HG02763 (cell line): ENCODE results near the gene VAV2.

Source experiments
- ATAC-seq: cut with Tn5 transposase; IDR thresholded peaks from one replicate; pipeline ENCODE4 v1.9.1; 2021; ENCODE audit warnings: mild to moderate bottlenecking, moderate library complexity; ENCODE audit not compliant: unreplicated experiment

Gene VAV2

DNA sequence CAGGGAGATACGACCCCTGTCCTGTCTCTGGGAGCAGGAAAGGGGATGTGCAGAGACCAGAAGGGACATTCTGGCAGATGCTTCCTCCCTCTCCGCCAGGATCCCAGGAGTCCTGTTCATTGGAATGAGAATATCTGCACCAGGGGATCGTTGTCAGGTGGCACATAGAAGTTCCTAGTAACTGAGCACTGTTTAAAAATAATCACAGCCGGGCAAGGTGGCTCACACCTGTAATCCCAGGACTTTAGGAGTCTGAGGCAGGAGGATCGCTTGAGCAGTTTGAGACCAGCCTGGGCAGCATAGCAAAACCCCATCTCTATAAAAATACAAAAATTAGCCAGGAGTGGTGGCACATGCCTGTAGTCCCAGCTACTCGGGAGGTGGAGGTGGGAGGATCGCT is 266.2 kb downstream of the VAV2 start:
- no peak for ATAC-seq

DNA sequence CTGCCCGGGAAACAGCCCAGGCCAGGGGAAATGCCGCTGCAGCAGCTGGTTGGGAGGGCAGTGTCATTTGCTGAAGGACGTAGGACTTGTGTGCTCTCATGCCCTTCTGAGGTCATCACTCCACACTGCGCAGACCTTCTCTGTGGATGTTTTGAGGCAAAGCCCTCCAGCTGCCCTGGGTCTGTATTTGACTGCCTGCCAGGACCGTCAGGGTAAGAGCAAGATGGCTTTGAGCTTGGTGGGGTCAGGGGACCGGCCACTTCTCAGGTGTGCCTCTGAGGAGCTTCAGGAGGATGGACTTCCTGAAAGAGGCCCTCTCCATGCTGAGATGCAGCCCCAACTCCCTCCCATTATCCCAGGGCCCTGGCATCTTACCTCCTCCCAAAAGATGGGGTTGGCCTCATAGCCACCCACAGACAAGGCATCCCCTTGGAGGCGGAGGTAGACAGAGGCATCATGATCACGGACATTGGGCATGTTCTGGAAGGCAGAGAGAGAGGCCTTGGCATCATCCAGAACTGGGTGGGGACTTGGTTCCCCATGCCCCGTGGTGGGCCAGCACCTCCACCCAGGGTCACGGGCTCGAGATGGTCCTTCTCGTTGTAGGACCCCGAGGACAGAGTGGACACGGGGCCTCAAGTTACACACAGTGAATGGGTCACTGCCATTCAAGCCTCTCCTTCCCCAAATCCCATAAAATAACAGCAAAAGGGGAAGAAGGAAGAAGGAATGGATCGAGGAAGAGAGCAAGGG is 273.4 kb downstream of the VAV2 start:
- ATAC-seq, result no peak

DNA sequence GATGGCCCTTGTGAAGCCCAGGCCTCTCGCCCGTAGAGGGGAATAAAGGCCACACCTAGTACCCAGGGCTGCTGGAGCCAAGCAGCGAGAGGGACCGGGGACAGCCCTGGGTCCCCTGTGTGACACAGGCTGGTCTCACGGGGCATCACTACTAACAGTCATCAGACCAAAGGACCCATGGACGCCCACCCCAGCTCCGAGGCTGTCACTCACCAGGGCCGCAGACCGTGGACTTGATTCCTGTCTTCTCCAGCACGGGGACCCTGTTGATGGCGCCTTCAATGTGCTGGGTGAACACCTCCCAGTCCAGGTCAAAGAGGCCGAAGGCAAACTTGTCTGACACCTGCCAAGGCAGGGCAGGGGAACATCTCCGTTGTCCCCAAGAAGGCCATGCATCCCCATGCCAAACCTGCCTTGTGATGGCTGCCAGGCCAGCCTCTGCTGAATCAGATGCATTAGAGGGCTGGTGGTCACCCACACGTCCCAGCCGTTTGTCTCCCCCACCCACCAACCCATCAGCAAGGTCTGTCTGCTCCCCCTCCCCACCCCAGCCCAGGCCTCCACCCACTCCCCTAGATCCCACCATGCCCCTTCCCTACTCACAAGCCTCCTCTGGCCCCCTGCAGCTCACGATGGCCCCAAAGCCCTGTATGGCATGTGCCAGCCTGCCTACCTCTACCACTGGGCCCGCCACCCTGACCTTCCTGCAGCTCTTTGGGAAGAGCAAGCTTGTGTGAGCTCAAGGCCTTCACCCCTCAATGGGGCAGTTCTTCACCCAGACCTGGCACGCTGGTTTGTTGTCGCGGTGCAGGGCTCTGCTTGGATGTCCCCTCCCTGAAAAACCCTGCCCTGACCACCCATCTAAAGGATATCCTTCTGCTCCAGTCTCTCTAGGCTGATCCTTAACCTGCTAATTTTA is 274.8 kb downstream of the VAV2 start:
- no peak for ATAC-seq

DNA sequence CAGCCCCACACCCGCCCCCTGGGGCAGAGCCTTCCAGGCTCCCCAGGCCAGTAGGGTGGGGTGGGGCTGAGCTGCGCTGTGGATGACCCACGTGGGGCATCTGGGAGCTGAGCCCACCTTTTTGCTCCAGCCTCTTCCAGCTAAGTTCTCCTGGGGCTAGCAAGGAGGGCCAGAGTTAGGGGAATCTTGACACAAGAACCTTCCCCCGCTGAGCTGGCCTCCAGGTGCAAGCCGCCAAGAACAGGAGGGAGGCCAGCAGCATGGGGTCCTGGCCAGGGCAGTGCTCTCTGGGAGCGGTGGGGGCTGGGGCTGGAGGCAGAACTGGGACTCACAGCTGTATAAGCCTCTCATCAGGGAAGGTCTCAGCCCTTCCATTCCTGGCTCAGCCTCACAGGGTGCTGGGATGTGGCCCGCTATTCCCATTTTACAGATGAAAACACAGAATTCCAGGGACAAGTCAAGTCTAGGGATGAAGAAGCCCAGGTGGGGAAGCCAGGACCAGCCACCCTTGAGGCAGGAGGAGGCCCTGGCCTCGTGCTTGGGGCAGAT is 275.5 kb downstream of the VAV2 start:
- no peak for ATAC-seq

DNA sequence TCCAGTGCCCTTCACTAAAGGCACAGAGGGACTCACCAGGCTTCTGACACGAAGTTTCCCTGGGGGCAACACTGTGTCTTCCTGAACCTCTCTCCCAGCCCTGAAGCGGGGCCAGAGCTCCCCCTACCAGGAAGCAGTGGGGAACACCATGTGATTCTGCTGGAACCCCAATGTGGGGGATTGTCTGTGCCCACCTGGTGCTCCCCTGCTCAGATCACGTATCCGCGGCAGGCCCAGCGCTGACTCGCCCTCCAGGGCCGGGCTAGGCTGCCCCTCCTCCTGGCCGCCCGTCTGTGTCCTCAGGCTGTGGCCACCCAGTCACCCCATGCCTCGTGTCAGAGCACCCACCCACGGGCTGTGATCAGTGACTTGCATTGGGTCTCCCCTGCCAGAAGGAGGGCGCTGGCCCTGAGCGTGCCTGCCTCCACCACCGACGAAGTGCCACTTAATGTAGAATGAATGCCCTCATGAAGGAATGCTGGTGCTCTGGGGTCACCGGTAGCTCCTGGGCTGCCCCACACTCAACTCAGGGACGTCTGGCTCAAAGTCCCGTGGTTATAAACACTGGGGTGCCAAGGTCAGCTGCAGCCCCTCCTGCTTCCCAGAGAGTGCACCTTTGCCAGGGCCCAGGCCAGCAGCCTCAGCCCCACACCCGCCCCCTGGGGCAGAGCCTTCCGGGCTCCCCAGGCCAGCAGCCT is 276.1 kb downstream of the VAV2 start:
- no peak for ATAC-seq

DNA sequence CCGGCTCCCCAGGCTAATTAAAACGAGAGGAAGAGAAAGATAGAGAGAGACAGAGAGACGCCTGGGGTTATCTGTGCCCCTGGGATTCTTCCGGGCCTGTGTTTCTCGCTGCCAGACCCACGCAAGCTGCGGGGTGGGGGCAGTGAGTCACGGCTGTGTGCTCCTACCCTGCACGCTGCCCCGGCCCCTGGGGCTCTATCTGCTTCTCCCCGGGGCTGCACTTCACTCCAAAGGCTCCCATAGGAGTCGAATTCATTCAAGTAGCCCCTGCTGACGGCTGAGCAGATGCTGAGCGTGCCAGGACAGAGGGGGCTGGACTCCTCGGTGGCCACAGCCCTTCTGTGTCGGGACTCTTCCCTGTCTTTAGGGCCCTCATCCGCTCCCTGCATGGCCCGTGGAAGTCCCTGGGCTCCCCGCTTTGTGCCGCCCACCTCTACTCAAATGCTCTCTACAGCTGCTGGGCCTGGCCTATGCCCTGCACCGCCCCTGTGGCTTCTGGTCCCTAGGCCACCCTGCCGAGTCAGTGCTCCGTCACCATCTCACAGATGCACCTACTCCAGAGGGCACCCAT is 276.7 kb downstream of the VAV2 start:
- no peak for ATAC-seq

DNA sequence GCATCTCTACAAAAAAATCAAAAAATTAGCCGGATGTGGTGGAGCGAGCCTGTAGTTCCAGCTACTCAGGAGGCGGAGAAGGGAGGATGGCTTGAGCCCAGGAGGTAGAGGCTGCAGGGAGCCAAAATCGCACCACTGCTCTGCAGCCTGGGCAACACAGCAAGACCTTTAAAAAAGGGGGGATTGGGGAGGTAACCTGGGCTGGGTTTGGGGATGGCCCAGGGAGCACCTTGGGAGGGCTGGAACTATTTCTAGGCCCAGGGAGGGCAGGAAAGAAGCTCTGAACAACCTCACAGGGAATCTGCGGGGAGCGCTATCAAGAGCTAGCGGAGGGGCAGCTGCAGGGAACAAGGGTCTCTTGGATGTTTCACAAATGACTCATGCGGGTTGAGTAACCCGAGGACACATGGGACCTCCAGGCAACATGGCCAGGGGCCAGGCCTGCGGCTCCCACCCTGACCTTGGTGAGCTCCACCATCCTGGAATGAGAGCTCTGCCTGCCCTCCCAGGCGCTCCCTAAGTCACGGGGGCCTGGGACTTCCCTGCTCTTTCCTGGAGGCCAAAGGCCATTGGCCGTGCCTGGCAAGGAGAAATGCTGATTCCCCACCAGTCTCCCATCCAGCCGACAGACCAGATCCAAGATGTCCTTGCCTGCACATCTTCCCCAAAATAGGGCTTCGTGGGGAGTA is 277.4 kb downstream of the VAV2 start:
- ATAC-seq, result no peak

DNA sequence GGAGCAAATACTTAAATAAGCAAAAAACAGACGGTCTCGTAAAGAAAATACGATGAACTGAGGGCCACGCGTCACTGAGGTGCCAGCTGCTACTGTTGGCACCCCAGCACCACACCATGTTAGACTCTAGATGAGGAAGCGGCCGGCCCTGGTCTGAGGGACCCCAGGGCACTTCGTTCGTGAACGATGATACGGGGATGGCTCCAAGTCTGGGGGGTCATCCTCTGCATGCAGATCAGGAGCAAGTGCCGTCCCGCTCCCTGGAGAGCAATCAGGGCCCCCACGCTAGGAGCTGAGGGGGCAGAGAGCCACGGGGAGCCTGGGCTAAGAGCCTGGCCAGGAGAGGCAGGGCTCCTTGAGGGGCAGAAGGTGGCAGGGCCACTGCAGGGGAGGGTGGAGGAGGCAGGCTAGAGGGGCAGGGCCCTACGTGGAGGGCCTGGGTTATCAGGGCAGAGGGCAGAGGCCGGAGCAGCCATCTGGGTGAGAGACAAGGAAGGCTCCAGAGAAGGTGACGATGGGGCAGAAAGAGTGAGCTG is 278.1 kb downstream of the VAV2 start:
- no peak for ATAC-seq

DNA sequence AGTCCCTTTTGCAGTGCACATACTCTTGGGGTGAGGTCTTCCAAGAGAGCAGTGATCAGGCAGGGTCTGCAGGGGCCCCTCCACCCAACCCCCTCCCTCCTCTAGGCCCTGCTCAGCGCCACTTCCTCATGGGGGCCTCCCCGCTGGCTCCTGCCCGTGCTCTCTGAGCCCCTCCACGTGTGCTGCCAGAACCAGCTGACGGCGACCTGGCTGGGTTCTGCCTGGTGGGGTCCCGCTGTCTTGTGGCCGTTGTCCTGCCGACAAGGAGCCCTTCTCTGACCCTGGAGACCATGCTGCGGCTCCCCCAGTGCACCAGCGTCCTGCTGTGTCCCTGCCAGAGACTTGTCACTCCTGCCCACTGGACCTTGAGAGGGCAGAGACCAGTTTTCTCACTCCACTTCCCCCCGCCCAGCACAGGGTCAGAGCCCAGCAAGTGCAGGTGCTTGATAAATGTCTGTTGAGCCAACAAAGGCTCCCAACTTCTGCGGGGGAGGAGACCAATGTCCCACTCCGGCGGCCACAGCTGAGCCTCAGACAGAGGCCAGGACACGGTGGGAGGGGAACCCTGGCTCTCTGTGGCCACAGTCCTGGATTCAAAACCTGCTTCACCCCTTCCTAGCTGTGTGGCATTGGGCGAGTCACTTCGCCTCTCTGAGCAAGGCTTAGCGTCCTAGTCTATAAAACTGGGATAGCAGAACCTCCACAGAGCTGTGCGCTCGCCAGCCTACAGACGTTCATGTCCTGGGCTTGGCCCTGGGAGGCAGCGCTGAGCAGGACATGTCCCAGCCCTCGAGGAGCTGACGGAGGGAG is 278.8 kb downstream of the VAV2 start:
- ATAC-seq, result no peak

DNA sequence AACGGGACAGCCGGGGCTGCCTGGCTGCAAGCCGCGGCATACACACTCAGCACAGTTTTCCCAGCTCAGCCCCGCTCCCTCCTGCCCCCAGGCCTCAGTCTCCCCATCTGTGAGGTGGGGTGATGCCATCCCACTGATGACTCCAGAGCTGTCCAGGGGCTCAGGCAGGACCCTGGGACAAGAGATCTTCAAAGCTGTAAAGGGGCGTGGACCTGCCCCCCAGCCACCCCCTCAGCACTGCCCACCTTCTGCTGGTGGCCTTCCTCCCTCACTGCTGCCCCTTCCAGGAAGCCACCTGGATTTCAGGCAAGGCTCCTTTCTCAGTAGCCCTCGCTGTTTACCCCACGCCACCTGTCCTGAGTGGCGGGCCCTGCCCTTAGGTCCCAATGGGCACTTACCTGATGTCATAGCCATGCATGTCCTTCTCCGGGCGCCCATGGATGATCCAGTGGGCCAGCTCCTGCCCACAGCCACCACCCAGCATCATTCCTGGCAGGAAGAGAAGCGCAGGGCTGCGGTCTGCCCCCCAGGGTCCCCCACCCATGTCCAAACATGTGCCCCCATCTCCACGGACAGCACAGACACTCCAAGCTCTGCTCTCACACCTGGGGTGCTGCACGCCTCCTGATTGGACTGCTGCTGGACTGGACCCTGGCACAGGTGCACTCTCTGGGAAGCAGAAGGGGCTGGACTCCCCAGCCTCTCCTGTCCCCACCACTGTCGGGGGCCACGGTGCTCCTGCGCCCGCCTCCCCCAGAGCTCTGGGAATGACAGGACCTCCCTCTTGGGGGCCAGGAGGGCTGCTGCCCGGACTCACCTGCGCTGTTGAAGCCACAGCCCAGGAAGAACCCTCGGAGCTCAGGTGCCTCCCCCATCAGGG is 279.7 kb downstream of the VAV2 start:
- ATAC-seq, result no peak
